K562 (cell line): Measurements from ENCODE around the gene TRIOBP. TPM values are rescaled to one million over a fixed set of nuclear protein-coding genes. Genes with fewer than 3 reads are reported as not detected.

Experiments used
- COPS2 ChIP-seq: fragments of 450-650 bp; conservative IDR thresholded peaks from 2 replicates; pipeline ENCODE4 v1.6.1; 2016; ENCODE audit warnings: mild to moderate bottlenecking, moderate library complexity
- E2F4 ChIP-seq: sonication (generic); formaldehyde crosslinking; IDR thresholded peaks from 2 replicates; pipeline ENCODE4 v1.8.0; 2022; ENCODE audit warnings: mild to moderate bottlenecking, low read depth, missing genetic modification reagents
- FOXK2 ChIP-seq, 2 experiments: fragments of 450-650 bp; IDR thresholded peaks in 1 of 2; conservative IDR thresholded peaks in 1 of 2; 2 replicates each; pipeline ENCODE4 v1.6.1; 2016; ENCODE audit warnings: low read depth in 2 of 2, mild to moderate bottlenecking in 1 of 2
- JUNB ChIP-seq: fragments of 450-650 bp; formaldehyde crosslinking; conservative IDR thresholded peaks from 2 replicates; pipeline ENCODE4 v1.4.0; 2020; ENCODE audit warnings: mild to moderate bottlenecking
- KDM4B ChIP-seq, 2 experiments: fragments of 450-650 bp in 1 of 2; sonication (generic) in 1 of 2; IDR thresholded peaks; 2 replicates each; pipeline ENCODE4 v1.6.1; 2016 to 2017; ENCODE audit warnings: borderline replicate concordance in 2 of 2, antibody characterized with exemption in 1 of 2, low read depth in 1 of 2, mild to moderate bottlenecking in 1 of 2
- MAX ChIP-seq: sonication (generic); formaldehyde crosslinking; IDR thresholded peaks from 2 replicates; pipeline ENCODE4 v1.9.0; 2022; ENCODE audit warnings: mild to moderate bottlenecking, missing genetic modification reagents
- MTF1 ChIP-seq: fragments of 250-450 bp; sonication (Bioruptor Pico); IDR thresholded peaks from 2 replicates; pipeline ENCODE4 v1.9.0; 2021; ENCODE audit warnings: moderate library complexity, mild to moderate bottlenecking, inconsistent platforms, borderline replicate concordance
- POLR2G ChIP-seq: fragments of 200-400 bp; formaldehyde crosslinking; IDR thresholded peaks from 2 replicates; pipeline ENCODE4 v1.6.1; 2017; ENCODE audit warnings: low read depth, mild to moderate bottlenecking, antibody characterized with exemption, low read length, moderate library complexity
- RNF2 ChIP-seq: sonication (generic); IDR thresholded peaks from 2 replicates; pipeline ENCODE4 v1.6.1; 2016
- SFPQ ChIP-seq: fragments of 200-400 bp; formaldehyde crosslinking; IDR thresholded peaks from 2 replicates; pipeline ENCODE4 v1.6.1; 2017; ENCODE audit warnings: mild to moderate bottlenecking, low read depth, low read length, moderate library complexity
- SREBF2 ChIP-seq: sonication (generic); formaldehyde crosslinking; IDR thresholded peaks from 2 replicates; pipeline ENCODE4 v1.4.0; 2020; ENCODE audit warnings: mild to moderate bottlenecking, missing genetic modification reagents
- TAL1 ChIP-seq: fragments of 450-650 bp; IDR thresholded peaks from 2 replicates; pipeline ENCODE4 v1.6.1; 2016; ENCODE audit warnings: mild to moderate bottlenecking
- TFAM ChIP-seq: fragments of 250-450 bp; sonication (Bioruptor Pico); conservative IDR thresholded peaks from 2 replicates; pipeline ENCODE4 v1.5.0; 2021; ENCODE audit warnings: mild to moderate bottlenecking, moderate library complexity
- THRAP3 ChIP-seq: fragments of 450-650 bp; IDR thresholded peaks from 2 replicates; pipeline ENCODE4 v1.6.1; 2016; ENCODE audit warnings: mild to moderate bottlenecking, inconsistent platforms, borderline replicate concordance
- TRIM24 ChIP-seq, 2 experiments: fragments of 450-650 bp; IDR thresholded peaks; 2 replicates each; pipeline ENCODE4 v1.6.1; 2016
- ZNF274 ChIP-seq: IDR thresholded peaks from 2 replicates; pipeline ENCODE4 v1.6.1; 2011; ENCODE audit warnings: low read depth, mild to moderate bottlenecking, low read length, moderate library complexity, borderline replicate concordance
- ZNF583 ChIP-seq: fragments of 250-450 bp; sonication (Bioruptor Pico); IDR thresholded peaks from 2 replicates; pipeline ENCODE4 v1.4.0; 2020
- polyA plus RNA-seq, 8 experiments: library from polyadenylated mRNA; depleted of rRNA in 4 of 8; stranded (reverse) in 5 of 8; unstranded in 3 of 8; fragments of >200 nt; fragmentation: Nextera tagmentation in 2 of 8; fragmentation: Illumina TruSeq in 1 of 8; extraction: Ambion mirVana in 2 of 8; extraction: Trizol in 1 of 8; gene quantifications; 2 replicates each; pipeline versions ENCODE4 v1.2.1 to v1.2.3, GENCODE V29; 2011 to 2014; ENCODE audit warnings: inconsistent platforms in 1 of 8, missing spikeins in 1 of 8
- total RNA-seq, 7 experiments: library from RNA; depleted of rRNA in 6 of 7; stranded (reverse); fragments of >200 nt in 6 of 7; fragmentation: Illumina TruSeq in 2 of 7; extraction: Trizol in 2 of 7; gene quantifications; 2 replicates each; pipeline versions ENCODE4 v1.2.1 to v1.2.3, GENCODE V29; 2011 to 2021; ENCODE audit warnings: low replicate concordance in 1 of 7
- TF ChIP-seq, protein P1 (sequence below): fragments of 250-450 bp; sonication (Bioruptor Pico); IDR thresholded peaks from 2 replicates; pipeline ENCODE4 v1.6.1; 2021; ENCODE audit warnings: mild to moderate bottlenecking
- TF ChIP-seq, protein P2 (sequence below): fragments of 250-450 bp; sonication (Bioruptor Pico); IDR thresholded peaks from 2 replicates; pipeline ENCODE4 v1.5.0; 2021
- TF ChIP-seq, protein P3 (sequence below): fragments of 450-650 bp; IDR thresholded peaks from 2 replicates; pipeline ENCODE4 v1.7.0; 2016; ENCODE audit warnings: borderline replicate concordance

The TRIOBP gene
- total and polyA plus RNA-seq, 9 of the 15 experiments (the other 6 are each of a cell fraction or from before 2014, with no cell fraction given), result 0.24 to 13.8 (median 5.5) TPM

DNA sequence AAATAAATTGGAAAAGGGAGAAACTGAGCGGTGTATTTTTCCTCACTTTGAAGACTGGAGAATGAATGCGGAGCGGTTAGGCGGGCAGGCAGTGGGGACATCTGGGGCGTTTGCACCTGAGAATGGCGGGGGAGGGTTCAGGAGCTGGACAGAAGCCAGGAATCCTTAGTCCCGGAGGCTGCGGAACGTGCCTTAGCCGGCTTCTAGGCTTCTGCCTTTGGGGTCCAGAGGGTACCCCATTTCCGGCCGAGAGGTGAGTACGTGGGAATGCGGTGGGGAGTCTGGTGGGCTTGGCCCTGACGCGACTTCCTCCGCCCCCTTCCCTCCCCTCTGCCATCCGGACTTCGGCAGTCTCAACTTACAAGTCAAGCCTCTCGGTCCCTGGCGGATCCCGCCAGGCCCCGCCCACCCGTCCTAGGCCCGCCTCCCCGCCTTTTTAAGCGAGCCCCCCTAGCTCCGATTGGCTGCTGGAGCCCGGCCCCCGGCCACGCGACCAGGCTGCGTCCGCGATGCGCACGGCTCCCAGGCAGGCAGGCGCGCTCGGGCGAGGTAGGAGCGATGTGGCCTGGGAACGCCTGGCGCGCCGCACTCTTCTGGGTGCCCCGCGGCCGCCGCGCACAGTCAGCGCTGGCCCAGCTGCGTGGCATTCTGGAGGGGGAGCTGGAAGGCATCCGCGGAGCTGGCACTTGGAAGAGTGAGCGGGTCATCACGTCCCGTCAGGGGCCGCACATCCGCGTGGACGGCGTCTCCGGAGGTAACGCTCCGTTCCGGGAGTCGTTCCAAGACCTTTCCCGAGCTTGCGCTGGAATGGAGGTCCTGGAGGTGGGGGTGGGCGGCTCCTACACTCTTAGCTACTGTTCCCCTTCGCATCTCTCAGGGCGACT is 110.8 kb downstream of the TRIOBP start, which contains the start of gene GCAT (continued):
- TF ChIP-seq FOXK2 (conservative IDR thresholded peaks at IDR 0.05 in 1 of 2, IDR thresholded peaks at IDR 0.05 in 1 of 2; ENCODE audit: low read depth in 2 of 2) (peak in 1 of 2 experiments; percentile 44; a peak in 1 of 4 replicates), TAL1 (no peak), THRAP3 (no peak), SREBF2 (no peak), MTF1 (CRISPR knock-in tag) (no peak), COPS2 (no peak), POLR2G (peak; percentile 91), MAX (CRISPR knock-in tag) (peak; percentile 87), KDM4B (IDR thresholded peaks at IDR 0.05; ENCODE audit: borderline replicate concordance in 2 of 2, low read depth in 1 of 2) (no peak), TRIM24 (IDR thresholded peaks at IDR 0.05) (no peak), ZNF274 (no peak), RNF2 (no peak), SFPQ (no peak), TFAM (CRISPR knock-in tag) (no peak), JUNB (CRISPR knock-in tag) (no peak), E2F4 (CRISPR knock-in tag) (no peak), ZNF583 (CRISPR knock-in tag) (no peak)
- TF ChIP-seq, protein P1, sequence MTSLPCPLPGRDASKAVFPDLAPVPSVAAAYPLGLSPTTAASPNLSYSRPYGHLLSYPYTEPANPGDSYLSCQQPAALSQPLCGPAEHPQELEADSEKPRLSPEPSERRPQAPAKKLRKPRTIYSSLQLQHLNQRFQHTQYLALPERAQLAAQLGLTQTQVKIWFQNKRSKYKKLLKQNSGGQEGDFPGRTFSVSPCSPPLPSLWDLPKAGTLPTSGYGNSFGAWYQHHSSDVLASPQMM (CRISPR knock-in tag), result no peak
- TF ChIP-seq, protein P2, sequence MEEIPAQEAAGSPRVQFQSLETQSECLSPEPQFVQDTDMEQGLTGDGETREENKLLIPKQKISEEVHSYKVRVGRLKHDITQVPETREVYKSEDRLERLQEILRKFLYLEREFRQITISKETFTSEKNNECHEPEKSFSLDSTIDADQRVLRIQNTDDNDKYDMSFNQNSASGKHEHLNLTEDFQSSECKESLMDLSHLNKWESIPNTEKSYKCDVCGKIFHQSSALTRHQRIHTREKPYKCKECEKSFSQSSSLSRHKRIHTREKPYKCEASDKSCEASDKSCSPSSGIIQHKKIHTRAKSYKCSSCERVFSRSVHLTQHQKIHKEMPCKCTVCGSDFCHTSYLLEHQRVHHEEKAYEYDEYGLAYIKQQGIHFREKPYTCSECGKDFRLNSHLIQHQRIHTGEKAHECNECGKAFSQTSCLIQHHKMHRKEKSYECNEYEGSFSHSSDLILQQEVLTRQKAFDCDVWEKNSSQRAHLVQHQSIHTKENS (CRISPR knock-in tag), result no peak
- TF ChIP-seq, protein P3, sequence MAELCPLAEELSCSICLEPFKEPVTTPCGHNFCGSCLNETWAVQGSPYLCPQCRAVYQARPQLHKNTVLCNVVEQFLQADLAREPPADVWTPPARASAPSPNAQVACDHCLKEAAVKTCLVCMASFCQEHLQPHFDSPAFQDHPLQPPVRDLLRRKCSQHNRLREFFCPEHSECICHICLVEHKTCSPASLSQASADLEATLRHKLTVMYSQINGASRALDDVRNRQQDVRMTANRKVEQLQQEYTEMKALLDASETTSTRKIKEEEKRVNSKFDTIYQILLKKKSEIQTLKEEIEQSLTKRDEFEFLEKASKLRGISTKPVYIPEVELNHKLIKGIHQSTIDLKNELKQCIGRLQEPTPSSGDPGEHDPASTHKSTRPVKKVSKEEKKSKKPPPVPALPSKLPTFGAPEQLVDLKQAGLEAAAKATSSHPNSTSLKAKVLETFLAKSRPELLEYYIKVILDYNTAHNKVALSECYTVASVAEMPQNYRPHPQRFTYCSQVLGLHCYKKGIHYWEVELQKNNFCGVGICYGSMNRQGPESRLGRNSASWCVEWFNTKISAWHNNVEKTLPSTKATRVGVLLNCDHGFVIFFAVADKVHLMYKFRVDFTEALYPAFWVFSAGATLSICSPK, result no peak
